Measurements from ENCODE around the gene HFM1.

DNA sequence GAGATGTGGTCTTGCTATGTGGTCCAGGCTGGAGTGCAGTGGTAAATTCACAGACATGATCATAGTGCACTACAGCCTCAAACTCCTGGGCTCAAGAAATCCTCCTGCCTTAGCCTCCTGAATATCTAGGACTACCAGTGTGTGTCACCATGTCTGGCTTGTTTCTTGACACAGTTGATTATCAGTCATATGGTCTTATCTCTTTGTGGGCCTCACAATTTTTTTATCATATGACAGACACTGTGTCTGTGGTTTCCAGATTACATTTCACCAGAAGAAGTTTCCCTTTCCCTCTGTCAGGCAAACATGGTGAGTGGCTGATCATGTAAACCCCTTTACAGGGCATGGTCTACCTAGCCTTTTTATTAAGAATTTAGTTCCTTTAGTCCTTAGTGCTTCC, 96.1 kb downstream of the HFM1 start:
- TF ChIP-seq, protein P1, sequence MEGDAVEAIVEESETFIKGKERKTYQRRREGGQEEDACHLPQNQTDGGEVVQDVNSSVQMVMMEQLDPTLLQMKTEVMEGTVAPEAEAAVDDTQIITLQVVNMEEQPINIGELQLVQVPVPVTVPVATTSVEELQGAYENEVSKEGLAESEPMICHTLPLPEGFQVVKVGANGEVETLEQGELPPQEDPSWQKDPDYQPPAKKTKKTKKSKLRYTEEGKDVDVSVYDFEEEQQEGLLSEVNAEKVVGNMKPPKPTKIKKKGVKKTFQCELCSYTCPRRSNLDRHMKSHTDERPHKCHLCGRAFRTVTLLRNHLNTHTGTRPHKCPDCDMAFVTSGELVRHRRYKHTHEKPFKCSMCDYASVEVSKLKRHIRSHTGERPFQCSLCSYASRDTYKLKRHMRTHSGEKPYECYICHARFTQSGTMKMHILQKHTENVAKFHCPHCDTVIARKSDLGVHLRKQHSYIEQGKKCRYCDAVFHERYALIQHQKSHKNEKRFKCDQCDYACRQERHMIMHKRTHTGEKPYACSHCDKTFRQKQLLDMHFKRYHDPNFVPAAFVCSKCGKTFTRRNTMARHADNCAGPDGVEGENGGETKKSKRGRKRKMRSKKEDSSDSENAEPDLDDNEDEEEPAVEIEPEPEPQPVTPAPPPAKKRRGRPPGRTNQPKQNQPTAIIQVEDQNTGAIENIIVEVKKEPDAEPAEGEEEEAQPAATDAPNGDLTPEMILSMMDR (conservative IDR thresholded peaks at IDR 0.05) = no peak
- no peak for TF ChIP-seq ZFX (IDR thresholded peaks at IDR 0.05)
